Left ventricle myocardium inferior (tissue), 1 donor: ENCODE results near the gene PAX5. TPM values are rescaled to one million over a fixed set of nuclear protein-coding genes. Genes with fewer than 3 reads are reported as not detected.

ENCODE experiments used
- DNase-seq: peaks from one replicate; pipeline ENCODE4 v3.0.0-alpha.2; 2020
- H3K27ac ChIP-seq: fragments of 200-600 bp; replicated peaks from 2 replicates; pipeline ENCODE4 v1.8.0; 2021
- H3K27me3 ChIP-seq: fragments of 200-600 bp; 2 replicates; pipeline ENCODE4 v1.8.0; 2021; ENCODE audit warnings: low read depth
- H3K36me3 ChIP-seq: fragments of 200-600 bp; 2 replicates; pipeline ENCODE4 v1.8.0; 2021
- H3K4me1 ChIP-seq: fragments of 200-600 bp; 2 replicates; pipeline ENCODE4 v1.8.0; 2021
- H3K4me3 ChIP-seq: fragments of 200-600 bp; 2 replicates; pipeline ENCODE4 v1.8.0; 2021; ENCODE audit warnings: mild to moderate bottlenecking, moderate library complexity
- H3K9me3 ChIP-seq: fragments of 200-600 bp; replicated peaks from 2 replicates; pipeline ENCODE4 v1.8.0; 2021
- intact Hi-C: fragments of 100-400 bp; cut with micrococcal nuclease; formaldehyde crosslinking; loops from one replicate; pipeline ENCODE4 v1.11.0; 2022
- total RNA-seq: library from RNA; stranded (reverse); fragmentation: NEBNext Ultra II Directional; extraction: Animal tissue kit (Norgen Biotek cat#: 25700); gene quantifications from one replicate; pipeline ENCODE4 v1.2.1, GENCODE V29; 2021
- TF ChIP-seq, protein P1 (sequence below): fragments of 200-600 bp; IDR thresholded peaks from 2 replicates; pipeline ENCODE4 v1.8.0; 2021; ENCODE audit warnings: antibody characterized with exemption, mild to moderate bottlenecking, borderline replicate concordance
- donor health status: DM: no; HTN: yes; CAD: no; lungs with severe emphysema.

The PAX5 gene
- total RNA-seq, 1 donor from 2014 or later, result not detected

DNA sequence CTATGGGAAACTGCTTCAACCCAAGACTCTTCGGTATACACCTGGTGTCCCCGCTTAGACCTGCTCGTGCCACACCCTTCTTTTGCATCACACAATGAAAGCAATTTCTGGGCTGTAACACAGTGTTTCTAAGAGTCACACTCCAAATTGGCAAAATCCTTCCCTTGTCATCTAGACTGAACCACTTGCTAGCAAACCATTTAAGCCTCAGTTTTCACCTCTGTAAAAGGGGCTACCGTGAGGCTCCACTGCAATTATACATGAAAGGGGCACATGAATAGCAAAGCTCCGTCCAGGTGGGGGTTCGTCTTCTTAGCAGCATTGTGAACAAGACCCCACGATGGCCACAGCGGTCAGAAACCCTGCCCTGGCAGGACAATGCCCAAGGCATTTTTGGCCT is 166.8 kb downstream of the PAX5 start:
- Histone ChIP-seq H3K27ac (no peak overlapping the region), H3K4me1 (no peaks in the 10 kb centered on the region), H3K27me3 (peaks cover 74% of the 10 kb centered on the region), H3K36me3 (no peaks in the 10 kb centered on the region), H3K9me3 (no peaks in the 10 kb centered on the region), H3K4me3 (no peak overlapping the region)
- intact Hi-C loops, result loop anchor here (10.0 kb wide), 1 partner anchor 398 kb away; no protein-coding TSS in a partner anchor
- DNase-seq, result no peak
- TF ChIP-seq, protein P1, sequence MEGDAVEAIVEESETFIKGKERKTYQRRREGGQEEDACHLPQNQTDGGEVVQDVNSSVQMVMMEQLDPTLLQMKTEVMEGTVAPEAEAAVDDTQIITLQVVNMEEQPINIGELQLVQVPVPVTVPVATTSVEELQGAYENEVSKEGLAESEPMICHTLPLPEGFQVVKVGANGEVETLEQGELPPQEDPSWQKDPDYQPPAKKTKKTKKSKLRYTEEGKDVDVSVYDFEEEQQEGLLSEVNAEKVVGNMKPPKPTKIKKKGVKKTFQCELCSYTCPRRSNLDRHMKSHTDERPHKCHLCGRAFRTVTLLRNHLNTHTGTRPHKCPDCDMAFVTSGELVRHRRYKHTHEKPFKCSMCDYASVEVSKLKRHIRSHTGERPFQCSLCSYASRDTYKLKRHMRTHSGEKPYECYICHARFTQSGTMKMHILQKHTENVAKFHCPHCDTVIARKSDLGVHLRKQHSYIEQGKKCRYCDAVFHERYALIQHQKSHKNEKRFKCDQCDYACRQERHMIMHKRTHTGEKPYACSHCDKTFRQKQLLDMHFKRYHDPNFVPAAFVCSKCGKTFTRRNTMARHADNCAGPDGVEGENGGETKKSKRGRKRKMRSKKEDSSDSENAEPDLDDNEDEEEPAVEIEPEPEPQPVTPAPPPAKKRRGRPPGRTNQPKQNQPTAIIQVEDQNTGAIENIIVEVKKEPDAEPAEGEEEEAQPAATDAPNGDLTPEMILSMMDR, result no peak

DNA sequence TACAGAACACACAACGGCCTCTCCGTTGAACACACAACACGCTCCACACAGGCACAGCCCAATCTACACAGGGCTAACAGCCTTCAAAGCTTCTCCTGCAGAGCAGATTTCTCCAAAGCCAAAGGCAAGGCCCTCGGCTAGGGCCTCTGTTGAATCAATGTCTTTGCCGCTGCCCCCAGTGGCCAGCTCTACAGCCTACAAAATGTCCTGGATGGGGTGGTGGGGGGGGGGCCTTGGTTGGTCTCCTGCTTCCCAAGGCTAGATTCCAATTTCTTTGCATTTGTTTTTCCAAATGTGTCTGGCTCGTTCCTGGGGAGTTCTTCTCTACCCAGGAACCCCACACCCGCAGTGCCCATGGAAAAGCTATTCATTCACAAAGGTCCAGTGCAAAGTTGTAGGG is 167.2 kb downstream of the PAX5 start:
- Histone ChIP-seq H3K36me3 (no peaks in the 10 kb centered on the region), H3K27ac (no peak overlapping the region), H3K4me3 (no peak overlapping the region), H3K4me1 (no peaks in the 10 kb centered on the region), H3K9me3 (no peaks in the 10 kb centered on the region), H3K27me3 (peaks cover 75% of the 10 kb centered on the region)
- no peak for DNase-seq
- intact Hi-C loops, result loop anchor here (10.0 kb wide), 1 partner anchor 398 kb away; no protein-coding TSS in a partner anchor
- TF ChIP-seq, protein P1, result no peak

DNA sequence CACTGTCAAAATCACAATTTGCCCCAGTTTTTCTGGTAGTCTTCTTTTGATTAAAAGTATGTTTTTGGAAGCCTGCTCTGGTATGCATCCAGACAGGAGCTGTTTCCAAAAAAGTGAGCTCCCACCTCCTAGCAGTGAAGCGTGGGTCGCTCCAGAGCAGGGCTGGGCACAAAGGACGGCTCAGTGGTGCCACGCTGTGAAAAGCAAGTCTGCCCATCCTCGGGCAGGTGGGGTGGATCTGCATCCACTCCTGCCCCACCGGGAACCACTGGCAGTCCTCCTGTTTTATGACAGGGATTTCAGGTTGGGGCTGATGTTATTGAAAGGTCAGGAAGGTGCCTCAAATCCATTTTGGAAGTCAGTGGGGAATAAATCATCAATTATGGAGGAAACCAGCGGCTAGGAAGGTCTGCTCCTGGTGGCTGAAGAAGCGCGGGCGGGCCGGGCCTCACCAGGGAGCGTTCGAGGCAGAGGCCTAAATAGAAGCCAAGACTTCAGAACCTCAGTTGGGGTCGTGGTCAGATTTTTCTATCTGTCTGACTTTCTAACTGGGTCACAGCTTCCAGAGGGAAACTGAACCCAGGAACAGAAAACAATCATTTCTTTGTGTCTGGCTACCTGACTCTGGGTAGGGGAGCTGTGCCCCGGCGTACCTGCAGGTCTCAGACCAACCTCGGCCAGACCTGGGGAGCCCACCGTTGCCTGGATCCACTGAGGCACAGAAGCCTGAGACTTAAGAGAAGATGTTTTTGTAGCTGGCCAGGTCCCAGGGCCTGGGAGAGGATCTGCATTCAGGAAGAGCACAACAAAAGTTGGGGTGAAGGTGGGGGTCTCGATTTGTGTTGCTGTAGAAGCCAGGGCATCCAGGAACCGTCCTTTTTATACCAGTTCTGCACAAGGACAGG is 168.1 kb downstream of the PAX5 start:
- H3K27me3 ChIP-seq, result peaks cover 84% of the 10 kb centered on the region
- TF ChIP-seq, protein P1, result no peak

DNA sequence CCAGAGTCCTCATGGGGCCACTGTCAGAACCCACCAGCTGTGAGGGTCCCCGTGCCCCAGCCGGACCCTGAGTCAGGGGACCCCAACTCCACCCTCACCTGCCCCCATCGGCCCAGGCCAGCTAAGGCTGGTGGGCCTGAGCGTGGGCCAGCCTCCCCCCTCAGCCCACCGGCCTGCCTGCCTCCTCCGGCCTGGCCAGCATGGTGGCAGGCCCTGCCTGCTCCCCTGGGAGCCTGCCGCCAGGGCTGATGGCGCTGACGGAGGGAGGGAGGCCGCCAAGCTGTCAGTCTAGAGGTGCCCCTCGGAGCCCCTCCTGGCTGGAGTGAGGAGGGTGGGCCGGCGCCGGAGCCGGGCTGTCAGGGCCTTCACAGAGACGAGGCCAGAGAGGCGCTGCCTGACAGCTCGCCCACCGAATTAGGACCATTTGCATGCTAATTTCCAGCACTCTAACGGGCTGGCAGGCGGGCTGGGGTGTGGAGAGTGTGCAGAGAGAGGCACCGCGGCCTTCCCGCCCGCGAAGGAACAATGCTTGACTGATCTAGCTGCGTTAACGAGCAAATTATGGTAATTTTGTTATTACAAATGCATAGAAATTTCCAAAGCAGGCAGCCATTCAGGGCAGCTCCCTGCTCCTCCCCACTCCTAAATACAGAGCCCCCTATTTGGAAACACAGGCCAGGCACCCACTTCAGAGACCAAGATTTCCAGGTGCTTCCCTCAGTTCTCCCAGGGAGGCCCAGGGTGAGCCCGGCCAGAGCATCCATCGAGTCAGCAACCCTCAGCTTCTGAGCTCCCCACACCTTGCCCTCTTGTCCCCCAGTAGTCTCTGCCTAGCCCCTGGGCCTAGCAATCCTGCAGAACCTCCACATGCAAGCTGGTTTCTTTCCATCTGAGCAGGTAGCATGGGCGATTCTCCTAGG is 169.3 kb downstream of the PAX5 start:
- no peak overlapping the region for H3K27ac ChIP-seq
- H3K27me3 ChIP-seq, result peaks cover 96% of the 10 kb centered on the region
- no peaks in the 10 kb centered on the region for H3K4me1 ChIP-seq
- no peaks in the 10 kb centered on the region for H3K36me3 ChIP-seq
- intact Hi-C loops, result loop anchor here (10.0 kb wide), 1 partner anchor 400 kb away; no protein-coding TSS in a partner anchor
- no peak overlapping the region for H3K4me3 ChIP-seq
- no peak for DNase-seq
- TF ChIP-seq, protein P1, result no peak
- H3K9me3 ChIP-seq, result no peaks in the 10 kb centered on the region

More for the DNA sequence above, 168.1 kb downstream of the PAX5 start:
- intact Hi-C loops, result loop anchor here (10.0 kb wide), 1 partner anchor 399 kb away; no protein-coding TSS in a partner anchor
- Histone ChIP-seq H3K4me3 (no peak overlapping the region), H3K27ac (no peak overlapping the region), H3K4me1 (no peaks in the 10 kb centered on the region), H3K36me3 (no peaks in the 10 kb centered on the region), H3K9me3 (no peaks in the 10 kb centered on the region)
- no peak for DNase-seq
